Keratinocyte (primary cell): Measurements from ENCODE around the gene COX8A. TPM values are rescaled to one million over a fixed set of nuclear protein-coding genes. Genes with fewer than 3 reads are reported as not detected.
A peak's percentile ranks its signal among the peaks of the same experiment; 100 is the strongest.

Experiments used
- DNase-seq: peaks from one replicate; pipeline ENCODE4 v3.0.0-alpha.2; 2011; ENCODE audit warnings: low read depth, missing footprints, low spot score
- FAIRE-seq: peaks from 2 replicates; lab custom pipeline; 2011; peaks lifted over from hg19 to GRCh38; lab: Jason Lieb, UNC
- H2AFZ ChIP-seq: 2 replicates; pipeline ENCODE4 v1.6.0; 2012; ENCODE audit warnings: low read length, control low read depth, inconsistent platforms; ENCODE audit not compliant: control insufficient read depth
- H3K27ac ChIP-seq: 2 replicates; pipeline ENCODE4 v1.5.1; 2011; ENCODE audit warnings: low read length; ENCODE audit not compliant: control insufficient read depth, insufficient read depth
- H3K27me3 ChIP-seq: 3 replicates; pipeline ENCODE4 v1.6.0; 2011; ENCODE audit warnings: low read length; ENCODE audit not compliant: control insufficient read depth, insufficient read depth; ENCODE audit errors: extremely low read depth
- H3K36me3 ChIP-seq, 2 experiments: 2 replicates in 1 of 2; 3 replicates in 1 of 2; pipeline ENCODE4 v1.5.1; 2011; ENCODE audit warnings: low read length in 2 of 2, mild to moderate bottlenecking in 1 of 2; ENCODE audit not compliant: control insufficient read depth in 2 of 2, insufficient read depth in 2 of 2; ENCODE audit errors: extremely low read depth in 1 of 2
- H3K4me1 ChIP-seq: 3 replicates; pipeline ENCODE4 v1.5.1; 2011; ENCODE audit warnings: low read length; ENCODE audit not compliant: control insufficient read depth, insufficient read depth; ENCODE audit errors: extremely low read depth
- H3K4me2 ChIP-seq: 3 replicates; pipeline ENCODE4 v1.6.0; 2011; ENCODE audit warnings: low read depth, low read length; ENCODE audit not compliant: control insufficient read depth, insufficient read depth; ENCODE audit errors: extremely low read depth
- H3K4me3 ChIP-seq, 3 experiments: fragments of 200-600 bp in 1 of 3; sonication (generic) in 1 of 3; 2 replicates in 2 of 3; 3 replicates in 1 of 3; pipeline ENCODE4 v1.5.1; 2011 to 2016; ENCODE audit warnings: low read length in 3 of 3, mild to moderate bottlenecking in 3 of 3, control low read depth in 2 of 3, inconsistent platforms in 1 of 3, low read depth in 1 of 3, mixed read lengths in 1 of 3, mixed run types in 1 of 3, moderate library complexity in 1 of 3; ENCODE audit not compliant: control insufficient read depth in 2 of 3, insufficient read depth in 2 of 3; ENCODE audit errors: extremely low read depth in 1 of 3
- H3K79me2 ChIP-seq: 2 replicates; pipeline ENCODE4 v1.6.0; 2012; ENCODE audit warnings: low read length; ENCODE audit not compliant: control insufficient read depth, insufficient read depth
- H3K9ac ChIP-seq: 3 replicates; pipeline ENCODE4 v1.6.0; 2011; ENCODE audit warnings: low read length; ENCODE audit not compliant: control insufficient read depth, insufficient read depth; ENCODE audit errors: extremely low read depth
- H3K9me1 ChIP-seq: 3 replicates; pipeline ENCODE4 v1.6.0; 2011; ENCODE audit warnings: low read length; ENCODE audit not compliant: control insufficient read depth, insufficient read depth; ENCODE audit errors: extremely low read depth
- H3K9me3 ChIP-seq: 2 replicates; pipeline ENCODE4 v1.5.1; 2012; ENCODE audit warnings: low read depth, low read length; ENCODE audit not compliant: control insufficient read depth
- H4K20me1 ChIP-seq: 3 replicates; pipeline ENCODE4 v1.6.0; 2011; ENCODE audit warnings: low read length; ENCODE audit not compliant: control insufficient read depth, insufficient read depth; ENCODE audit errors: extremely low read depth
- CTCF ChIP-seq, 3 experiments: IDR thresholded peaks in 1 of 3; conservative IDR thresholded peaks in 1 of 3; optimal IDR thresholded peaks in 1 of 3; 2 replicates in 2 of 3; 3 replicates in 1 of 3; pipeline versions ENCODE3 to v1.5.1; 2011; ENCODE audit warnings: low read length in 3 of 3, mild to moderate bottlenecking in 3 of 3, moderate library complexity in 2 of 3, control low read depth in 1 of 3, inconsistent platforms in 1 of 3; ENCODE audit not compliant: insufficient read depth in 2 of 3; ENCODE audit errors: extremely low read depth in 1 of 3
- EZH2 ChIP-seq: IDR thresholded peaks from one replicate; pipeline ENCODE4 v1.6.1; 2012; ENCODE audit warnings: inconsistent platforms, mild to moderate bottlenecking, low read length, moderate library complexity
- dilution Hi-C: fragments of 300-500 bp; cut with MboI; formaldehyde crosslinking; loops from one replicate; pipeline ENCODE4 v1.7.0; 2020; ENCODE audit warnings: low sequenced_read_pairs; ENCODE audit not compliant: extremely low pct_ligation_motif_present
- polyA plus RNA-seq, 5 experiments: library from polyadenylated mRNA; depleted of rRNA in 3 of 5; stranded (reverse) in 3 of 5; stranded (forward) in 1 of 5; unstranded in 1 of 5; fragments of >200 nt; gene quantifications; 1 replicate in 1 of 5; 2 replicates in 3 of 5; 3 replicates in 1 of 5; pipeline versions ENCODE4 v1.2.1 to v1.2.3, GENCODE V29; 2011 to 2012; ENCODE audit warnings: missing spikeins in 2 of 5, low read depth in 1 of 5, low replicate concordance in 1 of 5

COX8A gene
- polyA plus RNA-seq, 1 donor (not counting 4 experiments of a cell fraction or from before 2014, with no cell fraction given) = 159 TPM

- Histone ChIP-seq H3K9me1 (peaks cover 2% of the 10 kb centered on the region), H3K9me3 (no peaks in the 10 kb centered on the region), H3K4me1 (peaks cover 10% of the 10 kb centered on the region), H3K4me3 (peak overlapping the region in 1 of 3 experiments; percentile 12), H2AFZ (no peak overlapping the region), H3K27ac (no peak overlapping the region), H3K4me2 (peak overlapping the region; percentile 58), H4K20me1 (peaks cover 6% of the 10 kb centered on the region), H3K27me3 (no peaks in the 10 kb centered on the region), H3K36me3 (peaks cover 9 to 18% of the 10 kb centered on the region in 2 experiments), H3K79me2 (no peaks in the 10 kb centered on the region), H3K9ac (peak overlapping the region; percentile 33)
- DNase-seq = no peak
- dilution Hi-C loops = loop anchor here (10.0 kb wide), 1 partner anchor 135 kb away; no protein-coding TSS in a partner anchor
- TF ChIP-seq CTCF (optimal IDR thresholded peaks at IDR 0.05 in 1 of 3, IDR thresholded peaks at IDR 0.05 in 1 of 3, conservative IDR thresholded peaks at IDR 0.05 in 1 of 3; ENCODE audit: extremely low read depth in 1 of 3, insufficient read depth in 2 of 3, low read length in 3 of 3) (peak; percentile 12 to 85 (median 67)), EZH2 (no peak)
- no peak for FAIRE-seq
Measured at GRCh38 chr11:64000026-64000739, 25.8 kb downstream of the COX8A start.

- DNase-seq = no peak
- Histone ChIP-seq H2AFZ (no peak overlapping the region), H3K4me1 (peaks cover 10% of the 10 kb centered on the region), H3K9me1 (no peaks in the 10 kb centered on the region), H3K79me2 (no peaks in the 10 kb centered on the region), H3K4me3 (peak overlapping the region in 1 of 3 experiments; percentile 12), H3K4me2 (peak overlapping the region; percentile 58), H3K27me3 (no peaks in the 10 kb centered on the region), H3K9me3 (no peaks in the 10 kb centered on the region), H3K27ac (no peak overlapping the region), H3K9ac (peak overlapping the region; percentile 33), H4K20me1 (peaks cover 6% of the 10 kb centered on the region), H3K36me3 (peaks cover 9 to 14% of the 10 kb centered on the region in 2 experiments)
- no peak for FAIRE-seq
- TF ChIP-seq EZH2 (no peak), CTCF (optimal IDR thresholded peaks at IDR 0.05 in 1 of 3, IDR thresholded peaks at IDR 0.05 in 1 of 3, conservative IDR thresholded peaks at IDR 0.05 in 1 of 3; ENCODE audit: extremely low read depth in 1 of 3, insufficient read depth in 2 of 3, low read length in 3 of 3) (no peak)
- dilution Hi-C loops = loop anchor here (10.0 kb wide), 1 partner anchor 134 kb away; no protein-coding TSS in a partner anchor
Measured at GRCh38 chr11:64000740-64001483, 26.5 kb downstream of the COX8A start.
